ENCODE measurements around the gene SLC41A1. TPM values are rescaled to one million over a fixed set of nuclear protein-coding genes. Genes with fewer than 3 reads are reported as not detected.

The SLC41A1 gene
- polyA plus RNA-seq, 1 donor: 8.2 TPM

GRCh38 chr1:205843036-205843859 is 30.2 kb upstream of the SLC41A1 start:
- Histone ChIP-seq H3K4me3 (ENCODE audit: low read length) (no peak overlapping the region), H3K27ac (ENCODE audit: low read length) (no peak overlapping the region), H3K27me3 (ENCODE audit: control insufficient read depth, insufficient read depth, low read length) (peaks cover 6% of the 10 kb centered on the region), H3K36me3 (ENCODE audit: control insufficient read depth, insufficient read depth, low read length) (no peaks in the 10 kb centered on the region), H3K4me1 (ENCODE audit: control insufficient read depth, insufficient read depth, low read length) (no peaks in the 10 kb centered on the region), H3K9me3 (ENCODE audit: control insufficient read depth, low read depth, low read length) (no peaks in the 10 kb centered on the region)
- no CpG with 5 or more reads among the region's 3 CpGs for WGBS (ENCODE audit: insufficient coverage, low lambda C conversion rate)
- no peak for DNase-seq

- H3K27me3 ChIP-seq (ENCODE audit: control insufficient read depth, insufficient read depth, low read length): peaks cover 7% of the 10 kb centered on the region
- WGBS (ENCODE audit: insufficient coverage, low lambda C conversion rate): no CpG with 5 or more reads among the region's 2 CpGs
- H3K9me3 ChIP-seq (ENCODE audit: control insufficient read depth, low read depth, low read length): no peaks in the 10 kb centered on the region
- no peaks in the 10 kb centered on the region for H3K4me1 ChIP-seq (ENCODE audit: control insufficient read depth, insufficient read depth, low read length)
- no peak overlapping the region for H3K4me3 ChIP-seq (ENCODE audit: low read length)
- no peak for DNase-seq
- no peak overlapping the region for H3K27ac ChIP-seq (ENCODE audit: low read length)
- H3K36me3 ChIP-seq (ENCODE audit: control insufficient read depth, insufficient read depth, low read length): no peaks in the 10 kb centered on the region
Measured at GRCh38 chr1:205842229-205842628, 29.2 kb upstream of the SLC41A1 start.

GRCh38 chr1:205840146-205840923 is 27.3 kb upstream of the SLC41A1 start:
- H3K27me3 ChIP-seq (ENCODE audit: control insufficient read depth, insufficient read depth, low read length): peaks cover 7% of the 10 kb centered on the region
- no CpG with 5 or more reads among the region's 4 CpGs for WGBS (ENCODE audit: insufficient coverage, low lambda C conversion rate)

DNA sequence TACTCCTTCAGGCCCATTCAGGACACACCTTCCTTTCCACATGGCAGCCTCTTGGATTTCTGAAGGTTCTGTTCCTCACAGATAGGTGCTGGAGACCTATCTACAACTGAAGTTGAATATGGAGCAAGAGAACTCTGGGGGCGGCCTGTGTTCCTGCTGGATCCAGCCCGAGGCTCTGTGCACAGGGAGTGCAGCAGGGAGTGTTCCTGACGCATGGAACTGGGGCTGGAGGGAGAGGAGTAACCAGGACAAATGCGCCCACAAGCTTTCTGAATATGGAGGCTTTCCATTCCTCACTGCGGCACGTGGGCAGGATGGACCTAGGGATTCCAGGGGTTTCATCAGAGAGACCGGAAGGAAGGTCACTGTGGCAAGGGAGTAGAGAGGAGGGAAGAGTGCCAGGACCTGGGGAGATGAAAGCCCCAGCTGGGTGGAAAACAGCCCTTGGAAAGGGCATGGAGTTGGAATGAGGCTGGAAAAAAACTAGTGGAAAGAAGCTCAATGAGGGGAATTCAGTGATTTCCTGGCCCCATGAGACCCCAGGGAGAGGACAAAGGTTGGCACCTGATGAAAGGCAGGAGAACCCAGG is 24.5 kb upstream of the SLC41A1 start:
- Histone ChIP-seq H3K27ac (ENCODE audit: low read length) (no peak overlapping the region), H3K4me3 (ENCODE audit: low read length) (no peak overlapping the region), H3K27me3 (ENCODE audit: control insufficient read depth, insufficient read depth, low read length) (peaks cover 5% of the 10 kb centered on the region), H3K36me3 (ENCODE audit: control insufficient read depth, insufficient read depth, low read length) (no peaks in the 10 kb centered on the region), H3K4me1 (ENCODE audit: control insufficient read depth, insufficient read depth, low read length) (no peaks in the 10 kb centered on the region), H3K9me3 (ENCODE audit: control insufficient read depth, low read depth, low read length) (no peaks in the 10 kb centered on the region)
- DNase-seq: no peak
- no CpG with 5 or more reads among the region's 7 CpGs for WGBS (ENCODE audit: insufficient coverage, low lambda C conversion rate)

More at GRCh38 chr1:205840146-205840923, 27.3 kb upstream of the SLC41A1 start:
- Histone ChIP-seq H3K4me3 (ENCODE audit: low read length) (no peak overlapping the region), H3K36me3 (ENCODE audit: control insufficient read depth, insufficient read depth, low read length) (no peaks in the 10 kb centered on the region), H3K9me3 (ENCODE audit: control insufficient read depth, low read depth, low read length) (no peaks in the 10 kb centered on the region), H3K4me1 (ENCODE audit: control insufficient read depth, insufficient read depth, low read length) (no peaks in the 10 kb centered on the region), H3K27ac (ENCODE audit: low read length) (no peak overlapping the region)
- no peak for DNase-seq

DNA sequence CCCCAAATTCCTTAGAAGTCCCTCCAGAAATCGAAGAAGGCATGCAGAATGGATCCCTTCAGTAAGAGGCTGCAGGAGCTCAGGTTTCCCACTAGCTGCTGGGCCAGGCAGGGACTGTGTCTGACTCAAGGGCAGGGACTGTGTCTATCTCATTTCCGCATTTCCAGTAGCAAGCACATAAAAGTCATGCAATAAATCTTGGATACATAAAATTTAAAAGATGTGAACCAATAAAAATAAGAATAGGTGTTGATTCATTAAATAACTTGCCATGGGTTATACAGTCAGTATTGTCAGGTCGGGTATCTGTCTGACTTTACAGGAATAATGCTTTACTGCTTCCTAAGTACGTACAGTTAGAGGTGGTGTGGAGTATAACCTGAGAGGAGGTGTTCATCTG is 21.8 kb upstream of the SLC41A1 start:
- no peak for DNase-seq
- Histone ChIP-seq H3K4me1 (ENCODE audit: control insufficient read depth, insufficient read depth, low read length) (no peaks in the 10 kb centered on the region), H3K27ac (ENCODE audit: low read length) (no peak overlapping the region), H3K4me3 (ENCODE audit: low read length) (no peak overlapping the region), H3K36me3 (ENCODE audit: control insufficient read depth, insufficient read depth, low read length) (no peaks in the 10 kb centered on the region), H3K27me3 (ENCODE audit: control insufficient read depth, insufficient read depth, low read length) (peaks cover 2% of the 10 kb centered on the region), H3K9me3 (ENCODE audit: control insufficient read depth, low read depth, low read length) (no peaks in the 10 kb centered on the region)
- 75% methylated on average over 1 of the region's 4 CpGs for WGBS (ENCODE audit: insufficient coverage, low lambda C conversion rate)

DNA sequence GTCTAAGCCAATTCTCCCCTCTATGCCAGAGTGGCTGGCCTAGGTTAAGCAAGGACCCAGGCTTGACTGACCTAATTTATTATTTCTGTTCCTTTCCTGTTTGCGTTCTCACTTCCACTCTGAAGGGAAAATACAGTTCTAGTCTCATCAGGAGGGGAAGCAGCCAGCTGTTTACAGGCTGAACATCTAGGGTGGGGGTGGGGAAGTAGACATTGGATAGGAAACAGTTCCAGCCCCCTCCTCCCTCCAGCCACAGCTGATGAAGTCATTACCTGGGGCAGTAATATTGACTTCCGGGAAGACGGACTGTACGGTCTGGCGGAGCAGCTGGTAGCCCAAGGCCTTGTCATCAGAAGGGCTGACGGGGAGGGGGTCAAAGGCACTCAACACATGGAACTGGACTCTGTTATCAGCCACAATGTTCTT is 19.3 kb upstream of the SLC41A1 start:
- Histone ChIP-seq H3K4me3 (ENCODE audit: low read length) (no peak overlapping the region), H3K27me3 (ENCODE audit: control insufficient read depth, insufficient read depth, low read length) (no peaks in the 10 kb centered on the region), H3K36me3 (ENCODE audit: control insufficient read depth, insufficient read depth, low read length) (no peaks in the 10 kb centered on the region), H3K9me3 (ENCODE audit: control insufficient read depth, low read depth, low read length) (no peaks in the 10 kb centered on the region), H3K27ac (ENCODE audit: low read length) (no peak overlapping the region), H3K4me1 (ENCODE audit: control insufficient read depth, insufficient read depth, low read length) (no peaks in the 10 kb centered on the region)
- DNase-seq: peak in 1 of 2 donors; percentile 24
- WGBS (ENCODE audit: insufficient coverage, low lambda C conversion rate): no CpG with 5 or more reads among the region's 6 CpGs

DNA sequence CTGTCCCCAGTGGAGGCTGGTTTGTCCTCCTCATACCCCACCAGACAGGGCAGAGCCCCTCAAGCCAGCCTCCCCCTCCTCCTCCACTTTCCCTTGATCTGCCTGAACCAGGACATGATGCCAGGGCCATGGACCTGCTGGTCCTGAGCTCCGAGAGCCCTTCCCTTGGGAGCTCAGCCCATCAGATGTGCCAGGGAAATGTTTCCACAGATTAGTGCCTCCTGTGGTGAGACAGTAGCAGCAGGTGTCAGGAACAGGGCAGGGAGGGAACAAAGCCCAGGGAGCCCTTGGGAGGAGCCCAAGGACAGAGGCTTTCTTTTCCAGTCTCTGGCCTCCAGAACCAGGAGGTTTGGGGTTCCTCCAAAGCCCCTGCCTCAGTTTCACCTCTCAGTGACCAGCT is 14.6 kb upstream of the SLC41A1 start:
- H3K27ac ChIP-seq (ENCODE audit: low read length): no peak overlapping the region
- no peaks in the 10 kb centered on the region for H3K36me3 ChIP-seq (ENCODE audit: control insufficient read depth, insufficient read depth, low read length)
- H3K4me3 ChIP-seq (ENCODE audit: low read length): no peak overlapping the region
- H3K9me3 ChIP-seq (ENCODE audit: control insufficient read depth, low read depth, low read length): no peaks in the 10 kb centered on the region
- no peaks in the 10 kb centered on the region for H3K27me3 ChIP-seq (ENCODE audit: control insufficient read depth, insufficient read depth, low read length)
- no CpG with 5 or more reads among the region's 1 CpG for WGBS (ENCODE audit: insufficient coverage, low lambda C conversion rate)
- H3K4me1 ChIP-seq (ENCODE audit: control insufficient read depth, insufficient read depth, low read length): peaks cover 6% of the 10 kb centered on the region
- no peak for DNase-seq

- Histone ChIP-seq H3K4me3 (ENCODE audit: low read length) (no peak overlapping the region), H3K36me3 (ENCODE audit: control insufficient read depth, insufficient read depth, low read length) (no peaks in the 10 kb centered on the region), H3K27me3 (ENCODE audit: control insufficient read depth, insufficient read depth, low read length) (no peaks in the 10 kb centered on the region), H3K9me3 (ENCODE audit: control insufficient read depth, low read depth, low read length) (no peaks in the 10 kb centered on the region), H3K4me1 (ENCODE audit: control insufficient read depth, insufficient read depth, low read length) (peaks cover 6% of the 10 kb centered on the region), H3K27ac (ENCODE audit: low read length) (no peak overlapping the region)
- 40% methylated on average over 1 of the region's 3 CpGs for WGBS (ENCODE audit: insufficient coverage, low lambda C conversion rate)
- DNase-seq: no peak
Measured at GRCh38 chr1:205826995-205827394, 14.0 kb upstream of the SLC41A1 start.

GRCh38 chr1:205826016-205826806 is 13.2 kb upstream of the SLC41A1 start:
- Histone ChIP-seq H3K4me3 (ENCODE audit: low read length) (no peak overlapping the region), H3K9me3 (ENCODE audit: control insufficient read depth, low read depth, low read length) (no peaks in the 10 kb centered on the region), H3K36me3 (ENCODE audit: control insufficient read depth, insufficient read depth, low read length) (no peaks in the 10 kb centered on the region), H3K27me3 (ENCODE audit: control insufficient read depth, insufficient read depth, low read length) (no peaks in the 10 kb centered on the region), H3K4me1 (ENCODE audit: control insufficient read depth, insufficient read depth, low read length) (peaks cover 6% of the 10 kb centered on the region), H3K27ac (ENCODE audit: low read length) (no peak overlapping the region)
- no CpG with 5 or more reads among the region's 8 CpGs for WGBS (ENCODE audit: insufficient coverage, low lambda C conversion rate)
- DNase-seq: peak in 1 of 2 donors; percentile 59

- no peak for DNase-seq
- Histone ChIP-seq H3K9me3 (ENCODE audit: control insufficient read depth, low read depth, low read length) (no peaks in the 10 kb centered on the region), H3K4me3 (ENCODE audit: low read length) (no peak overlapping the region), H3K4me1 (ENCODE audit: control insufficient read depth, insufficient read depth, low read length) (peaks cover 6% of the 10 kb centered on the region), H3K27me3 (ENCODE audit: control insufficient read depth, insufficient read depth, low read length) (no peaks in the 10 kb centered on the region), H3K36me3 (ENCODE audit: control insufficient read depth, insufficient read depth, low read length) (no peaks in the 10 kb centered on the region), H3K27ac (ENCODE audit: low read length) (no peak overlapping the region)
- no CpG with 5 or more reads among the region's 5 CpGs for WGBS (ENCODE audit: insufficient coverage, low lambda C conversion rate)
Measured at GRCh38 chr1:205824180-205824579, 11.2 kb upstream of the SLC41A1 start.

Data from large intestine (tissue), 3 donors.